CD8-positive, alpha-beta memory T cell (primary cell): ENCODE data around the gene GHRHR. TPM values are rescaled to one million over a fixed set of nuclear protein-coding genes. Genes with fewer than 3 reads are reported as not detected.

ENCODE experiments used
- CTCF ChIA-PET: fragments of 350-600 bp; sonication (Branson Sonifier 250); formaldehyde crosslinking; loops from one replicate; lab custom pipeline; 2021; ENCODE audit warnings: antibody characterized with exemption; lab: Charles Lee
- POLR2A ChIA-PET: fragments of 350-600 bp; sonication (Branson Sonifier 250); formaldehyde crosslinking; loops from one replicate; lab custom pipeline; 2021; ENCODE audit warnings: antibody characterized with exemption; lab: Charles Lee
- DNase-seq, 5 donors: peaks; one replicate each; pipeline versions ENCODE4 v3.0.0 to v3.0.0-alpha.2; 2020 to 2022; ENCODE audit warnings: mixed read lengths in 1 of 5
- H3K27ac ChIP-seq: one replicate; pipeline ENCODE4 v1.7.0; 2013; ENCODE audit warnings: low read depth, mild to moderate bottlenecking, low read length, moderate library complexity
- H3K27me3 ChIP-seq: 2 replicates; pipeline ENCODE4 v1.7.0; 2013; ENCODE audit warnings: low read length, mild to moderate bottlenecking; ENCODE audit not compliant: insufficient read depth, poor library complexity, severe bottlenecking
- H3K36me3 ChIP-seq: 2 replicates; pipeline ENCODE4 v1.7.0; 2013; ENCODE audit warnings: mild to moderate bottlenecking, low read length, moderate library complexity; ENCODE audit not compliant: insufficient read depth
- H3K4me1 ChIP-seq: 2 replicates; pipeline ENCODE4 v1.7.0; 2013; ENCODE audit warnings: mild to moderate bottlenecking, low read length, moderate library complexity; ENCODE audit not compliant: insufficient read depth
- H3K4me3 ChIP-seq: 2 replicates; pipeline ENCODE4 v1.7.0; 2013; ENCODE audit warnings: mild to moderate bottlenecking, low read length
- H3K9me3 ChIP-seq: 2 replicates; pipeline ENCODE4 v1.7.0; 2013; ENCODE audit warnings: mild to moderate bottlenecking, low read length
- H3K27ac Mint-ChIP-seq, 8 donors: one replicate each; pipeline ENCODE4 v1.8.0; 2020 to 2021; ENCODE audit warnings: mixed read lengths in 8 of 8, mild to moderate bottlenecking in 6 of 8, inconsistent platforms in 3 of 8, moderate library complexity in 3 of 8
- H3K27me3 Mint-ChIP-seq, 2 donors: one replicate each; pipeline ENCODE4 v1.8.0; 2020 to 2021; ENCODE audit warnings: mixed read lengths in 2 of 2, mild to moderate bottlenecking in 1 of 2, moderate library complexity in 1 of 2
- H3K36me3 Mint-ChIP-seq, 3 donors: one replicate each; pipeline ENCODE4 v1.8.0; 2020 to 2021; ENCODE audit warnings: mixed read lengths in 3 of 3, inconsistent platforms in 1 of 3, mild to moderate bottlenecking in 1 of 3
- H3K4me1 Mint-ChIP-seq, 3 donors: one replicate each; pipeline ENCODE4 v1.8.0; 2020 to 2021; ENCODE audit warnings: mixed read lengths in 3 of 3, inconsistent platforms in 1 of 3, mild to moderate bottlenecking in 1 of 3
- H3K4me3 Mint-ChIP-seq, 7 donors: one replicate each; pipeline ENCODE4 v1.8.0; 2020 to 2021; ENCODE audit warnings: mixed read lengths in 7 of 7, mild to moderate bottlenecking in 6 of 7, moderate library complexity in 4 of 7, inconsistent platforms in 2 of 7
- H3K9me3 Mint-ChIP-seq, 5 donors: one replicate each; pipeline ENCODE4 v1.8.0; 2020 to 2022; ENCODE audit warnings: mixed read lengths in 5 of 5, mild to moderate bottlenecking in 3 of 5, moderate library complexity in 2 of 5, inconsistent platforms in 1 of 5
- polyA plus RNA-seq: library from polyadenylated mRNA; unstranded; fragments of 300-500 nt; fragmentation: Illumina TruSeq; gene quantifications from one replicate; pipeline ENCODE4 v1.2.3, GENCODE V29; 2021
- total RNA-seq, 2 experiments: library from RNA; stranded (reverse); gene quantifications; one replicate each; pipeline ENCODE4 v1.2.3, GENCODE V29; 2021

The GHRHR gene
- total and polyA plus RNA-seq, 3 experiments from 2014 or later: not detected

DNA sequence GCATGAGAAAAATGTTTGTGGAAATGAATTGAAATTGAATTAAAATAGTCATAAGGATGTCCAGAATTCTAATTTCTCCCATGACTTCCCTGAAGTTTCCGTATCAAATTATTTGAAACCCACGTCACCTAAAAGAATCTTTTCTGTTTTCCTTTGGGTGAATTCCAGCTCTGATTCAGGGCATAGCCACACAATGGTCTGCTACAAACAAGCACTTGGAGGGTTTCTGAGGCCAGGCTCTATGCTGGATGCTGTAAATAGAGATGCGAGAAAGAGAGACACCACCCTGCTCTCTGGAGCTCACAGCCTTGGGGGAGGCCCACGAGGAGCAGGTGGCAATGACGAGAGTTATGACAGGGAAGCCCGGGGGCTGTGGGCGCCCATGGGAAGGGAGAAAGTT lies 33.6 kb downstream of the GHRHR start:
- peaks cover 3 to 10% of the 10 kb centered on the region in 2 donors for H3K27me3 Mint-ChIP-seq
- no peaks in the 10 kb centered on the region for H3K9me3 Mint-ChIP-seq
- H3K27ac ChIP-seq: no peak overlapping the region
- no peaks in the 10 kb centered on the region for H3K4me1 ChIP-seq
- ChIA-PET CTCF (no interaction called here), POLR2A (no interaction called here)
- no peak for DNase-seq
- peaks cover 0 to 8% (median 0%) of the 10 kb centered on the region in 3 donors for H3K4me1 Mint-ChIP-seq
- no peaks in the 10 kb centered on the region for H3K36me3 ChIP-seq
- H3K36me3 Mint-ChIP-seq: no peaks in the 10 kb centered on the region
- H3K4me3 ChIP-seq: no peak overlapping the region
- H3K9me3 ChIP-seq: no peaks in the 10 kb centered on the region
- H3K27me3 ChIP-seq: no peaks in the 10 kb centered on the region
- H3K4me3 Mint-ChIP-seq: no peak overlapping the region
- H3K27ac Mint-ChIP-seq: peak overlapping the region in 1 of 8 donors; percentile 76

DNA sequence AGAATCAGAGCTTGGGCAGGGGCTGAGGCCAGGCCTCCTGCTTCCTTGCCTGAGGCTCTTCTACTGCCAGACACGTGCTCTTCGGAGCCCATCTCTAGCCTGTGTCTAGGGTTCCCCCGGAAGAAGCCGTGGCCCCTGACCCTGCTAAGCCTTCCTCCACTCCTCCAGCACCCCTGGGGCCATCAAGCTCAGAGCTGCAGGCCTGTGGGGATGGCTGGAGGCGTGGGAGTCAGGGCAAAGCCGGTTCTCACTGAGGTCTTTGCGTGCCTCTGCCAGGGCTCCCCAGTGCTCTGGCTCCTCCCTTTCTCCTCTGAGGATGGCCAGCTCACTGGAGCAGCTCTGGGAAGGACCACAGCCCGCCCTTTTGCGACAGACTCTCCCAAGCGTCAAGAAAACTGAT lies 34.4 kb downstream of the GHRHR start:
- Histone ChIP-seq H3K9me3 (no peaks in the 10 kb centered on the region), H3K36me3 (no peaks in the 10 kb centered on the region), H3K4me1 (no peaks in the 10 kb centered on the region), H3K27me3 (no peaks in the 10 kb centered on the region), H3K4me3 (no peak overlapping the region), H3K27ac (no peak overlapping the region)
- DNase-seq: no peak
- no peaks in the 10 kb centered on the region for H3K36me3 Mint-ChIP-seq
- H3K4me1 Mint-ChIP-seq: peaks cover 0 to 12% (median 0%) of the 10 kb centered on the region in 3 donors
- H3K27ac Mint-ChIP-seq: no peak overlapping the region
- CTCF ChIA-PET: no interaction called here
- peaks cover 3 to 10% of the 10 kb centered on the region in 2 donors for H3K27me3 Mint-ChIP-seq
- POLR2A ChIA-PET: no interaction called here
- H3K4me3 Mint-ChIP-seq: no peak overlapping the region
- H3K9me3 Mint-ChIP-seq: no peaks in the 10 kb centered on the region

DNA sequence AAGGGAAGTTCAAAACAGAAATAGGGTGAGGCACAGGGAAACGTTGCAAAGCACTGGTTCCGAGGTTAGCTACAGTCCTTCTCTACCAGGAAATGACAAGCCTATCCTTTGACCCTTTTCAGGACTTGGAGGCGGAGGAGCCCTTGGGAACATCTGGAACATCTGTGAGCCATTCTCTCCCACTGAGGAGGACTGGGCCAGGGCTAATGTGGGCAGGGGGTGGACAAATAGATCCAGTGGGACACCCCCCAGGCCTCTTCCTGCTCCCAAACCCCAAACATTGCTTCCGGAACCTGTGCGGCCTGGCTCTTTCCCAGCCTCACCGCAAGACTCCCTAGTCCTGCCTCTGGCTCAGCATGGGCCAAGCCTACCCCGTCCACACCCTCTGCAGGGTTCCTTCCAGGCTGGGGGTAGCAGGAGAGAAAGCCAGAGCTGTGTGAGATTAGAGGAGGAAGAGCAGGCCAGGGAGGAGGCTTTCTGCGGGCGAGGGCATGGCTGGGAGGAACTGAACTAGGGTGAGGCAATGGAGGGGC lies 36.5 kb downstream of the GHRHR start:
- no peaks in the 10 kb centered on the region for H3K9me3 Mint-ChIP-seq
- no peak overlapping the region for H3K4me3 Mint-ChIP-seq
- H3K27ac ChIP-seq: no peak overlapping the region
- no peaks in the 10 kb centered on the region for H3K27me3 ChIP-seq
- peak overlapping the region in 1 of 8 donors; percentile 75 for H3K27ac Mint-ChIP-seq
- H3K4me3 ChIP-seq: no peak overlapping the region
- CTCF ChIA-PET: no interaction called here
- peaks cover 0 to 12% (median 0%) of the 10 kb centered on the region in 3 donors for H3K4me1 Mint-ChIP-seq
- H3K9me3 ChIP-seq: no peaks in the 10 kb centered on the region
- POLR2A ChIA-PET: no interaction called here
- H3K36me3 Mint-ChIP-seq: no peaks in the 10 kb centered on the region
- H3K36me3 ChIP-seq: no peaks in the 10 kb centered on the region
- no peaks in the 10 kb centered on the region for H3K4me1 ChIP-seq
- peaks cover 3 to 13% of the 10 kb centered on the region in 2 donors for H3K27me3 Mint-ChIP-seq
- no peak for DNase-seq

DNA sequence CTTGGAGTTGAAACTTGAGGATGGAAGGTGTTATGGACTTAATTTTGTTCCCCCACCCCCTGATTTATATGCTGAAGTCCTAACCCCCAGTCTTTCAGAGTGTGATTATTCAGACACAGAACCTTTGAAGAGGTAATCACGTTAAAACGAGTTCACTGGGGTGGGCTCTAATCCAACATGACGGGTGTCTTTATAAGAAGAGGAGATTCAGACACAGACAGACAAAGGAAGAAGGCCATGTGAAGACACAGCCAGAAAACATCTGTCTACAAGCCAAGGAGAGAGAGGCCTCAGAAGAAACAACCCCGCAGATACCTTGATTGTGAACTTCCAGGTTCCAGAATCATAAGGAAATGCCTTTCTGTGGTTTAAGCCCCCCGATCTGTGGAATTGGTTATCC lies 37.0 kb downstream of the GHRHR start:
- peaks cover 0 to 12% (median 0%) of the 10 kb centered on the region in 3 donors for H3K4me1 Mint-ChIP-seq
- H3K27ac Mint-ChIP-seq: no peak overlapping the region
- ChIA-PET CTCF (no interaction called here), POLR2A (no interaction called here)
- Histone ChIP-seq H3K4me3 (no peak overlapping the region), H3K27me3 (no peaks in the 10 kb centered on the region), H3K4me1 (no peaks in the 10 kb centered on the region), H3K27ac (no peak overlapping the region), H3K9me3 (no peaks in the 10 kb centered on the region), H3K36me3 (no peaks in the 10 kb centered on the region)
- no peak overlapping the region for H3K4me3 Mint-ChIP-seq
- no peak for DNase-seq
- H3K27me3 Mint-ChIP-seq: peaks cover 3 to 15% of the 10 kb centered on the region in 2 donors
- no peaks in the 10 kb centered on the region for H3K9me3 Mint-ChIP-seq
- no peaks in the 10 kb centered on the region for H3K36me3 Mint-ChIP-seq

GRCh38 chr7:31002256-31002655 lies 38.5 kb downstream of the GHRHR start:
- H3K9me3 Mint-ChIP-seq: no peaks in the 10 kb centered on the region
- no peak overlapping the region for H3K4me3 ChIP-seq
- H3K4me1 Mint-ChIP-seq: peaks cover 0 to 12% (median 0%) of the 10 kb centered on the region in 3 donors
- H3K27ac Mint-ChIP-seq: no peak overlapping the region
- no peak for DNase-seq
- H3K9me3 ChIP-seq: no peaks in the 10 kb centered on the region
- H3K27ac ChIP-seq: no peak overlapping the region
- H3K27me3 ChIP-seq: no peaks in the 10 kb centered on the region
- H3K36me3 ChIP-seq: no peaks in the 10 kb centered on the region
- H3K4me1 ChIP-seq: no peaks in the 10 kb centered on the region
- no peak overlapping the region for H3K4me3 Mint-ChIP-seq
- POLR2A ChIA-PET: no interaction called here
- CTCF ChIA-PET: interaction anchor here (0.7 kb wide), 1 partner anchor 115 kb away, joined by 3 read pairs; no protein-coding TSS in a partner anchor
- no peaks in the 10 kb centered on the region for H3K36me3 Mint-ChIP-seq
- H3K27me3 Mint-ChIP-seq: peaks cover 8 to 12% of the 10 kb centered on the region in 2 donors

- DNase-seq: no peak
- Histone ChIP-seq H3K4me3 (no peak overlapping the region), H3K36me3 (no peaks in the 10 kb centered on the region), H3K27me3 (no peaks in the 10 kb centered on the region), H3K9me3 (no peaks in the 10 kb centered on the region), H3K4me1 (no peaks in the 10 kb centered on the region), H3K27ac (no peak overlapping the region)
- Mint-ChIP-seq H3K27me3 (peaks cover 10 to 12% of the 10 kb centered on the region in 2 donors), H3K9me3 (no peaks in the 10 kb centered on the region), H3K27ac (no peak overlapping the region), H3K4me3 (no peak overlapping the region), H3K36me3 (no peaks in the 10 kb centered on the region), H3K4me1 (peaks cover 0 to 12% (median 0%) of the 10 kb centered on the region in 3 donors)
- CTCF ChIA-PET: interaction anchor here (1.1 kb wide), 1 partner anchor 17 kb away, joined by 3 read pairs; no protein-coding TSS in a partner anchor
- POLR2A ChIA-PET: no interaction called here
Observed at GRCh38 chr7:31003097-31003496, 39.3 kb downstream of the GHRHR start.

DNA sequence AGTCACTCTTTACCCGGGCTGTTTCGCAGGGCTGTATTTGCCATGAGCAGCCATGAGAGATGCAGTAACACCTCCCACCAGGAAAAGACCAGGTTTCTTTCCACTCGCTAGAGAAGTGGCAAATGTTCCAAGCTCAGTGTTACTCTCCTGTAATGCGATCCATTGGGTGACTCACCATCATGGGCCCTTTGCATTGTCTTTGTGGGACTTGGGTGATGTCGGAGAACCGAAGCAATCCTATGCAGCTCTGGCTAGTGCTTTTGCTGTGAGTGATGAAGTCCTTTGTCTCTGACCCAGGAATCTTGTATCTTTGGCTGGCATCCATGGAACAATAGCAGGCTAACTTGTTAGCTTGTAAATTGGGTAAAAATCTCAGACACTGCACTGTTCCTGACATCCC lies 40.0 kb downstream of the GHRHR start:
- H3K4me1 Mint-ChIP-seq: peaks cover 0 to 12% (median 0%) of the 10 kb centered on the region in 3 donors
- H3K27me3 ChIP-seq: no peaks in the 10 kb centered on the region
- no peak for DNase-seq
- no peak overlapping the region for H3K4me3 Mint-ChIP-seq
- H3K36me3 Mint-ChIP-seq: no peaks in the 10 kb centered on the region
- CTCF ChIA-PET: interaction anchor here (1.1 kb wide), 1 partner anchor 18 kb away, joined by 3 read pairs; no protein-coding TSS in a partner anchor
- H3K36me3 ChIP-seq: no peaks in the 10 kb centered on the region
- POLR2A ChIA-PET: no interaction called here
- H3K9me3 Mint-ChIP-seq: no peaks in the 10 kb centered on the region
- no peak overlapping the region for H3K27ac Mint-ChIP-seq
- no peaks in the 10 kb centered on the region for H3K4me1 ChIP-seq
- no peak overlapping the region for H3K4me3 ChIP-seq
- no peaks in the 10 kb centered on the region for H3K9me3 ChIP-seq
- peaks cover 12 to 15% of the 10 kb centered on the region in 2 donors for H3K27me3 Mint-ChIP-seq
- H3K27ac ChIP-seq: no peak overlapping the region

GRCh38 chr7:31004393-31004792 lies 40.6 kb downstream of the GHRHR start:
- no peak overlapping the region for H3K27ac ChIP-seq
- DNase-seq: no peak
- no peaks in the 10 kb centered on the region for H3K36me3 ChIP-seq
- Mint-ChIP-seq H3K9me3 (no peaks in the 10 kb centered on the region), H3K4me1 (peaks cover 0 to 12% (median 0%) of the 10 kb centered on the region in 3 donors), H3K27me3 (peaks cover 12% of the 10 kb centered on the region in 2 donors), H3K27ac (no peak overlapping the region), H3K36me3 (no peaks in the 10 kb centered on the region), H3K4me3 (no peak overlapping the region)
- POLR2A ChIA-PET: no interaction called here
- H3K4me3 ChIP-seq: no peak overlapping the region
- no peaks in the 10 kb centered on the region for H3K4me1 ChIP-seq
- CTCF ChIA-PET: interaction anchor here (1.1 kb wide), 1 partner anchor 18 kb away, joined by 3 read pairs; no protein-coding TSS in a partner anchor
- no peaks in the 10 kb centered on the region for H3K9me3 ChIP-seq
- no peaks in the 10 kb centered on the region for H3K27me3 ChIP-seq
